ENCODE results near the gene LRRC4C. TPM values are rescaled to one million over a fixed set of nuclear protein-coding genes. Genes with fewer than 3 reads are reported as not detected.

LRRC4C gene
- polyA plus RNA-seq, 1 experiment: not detected

DNA sequence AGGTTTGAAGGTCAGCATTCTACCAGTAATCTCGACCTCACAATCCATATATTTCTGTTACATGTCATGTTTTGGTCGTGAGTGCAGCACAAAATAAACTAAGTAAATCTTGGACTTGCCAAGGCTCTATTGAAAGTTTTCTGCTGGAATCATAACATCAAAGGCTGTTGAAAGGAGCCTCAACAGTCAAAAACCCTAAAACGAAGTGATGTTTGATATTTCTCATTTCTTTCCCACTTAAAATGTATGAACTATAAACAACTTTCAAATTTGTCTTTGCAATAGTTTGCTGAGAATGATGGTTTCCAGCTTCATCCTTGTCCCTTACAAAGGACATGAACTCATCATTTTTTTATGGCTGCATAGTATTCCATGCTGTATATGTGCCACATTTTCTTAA, 1118.5 kb downstream of the LRRC4C start:
- Histone ChIP-seq H3K27me3 (ENCODE audit: control insufficient read depth, insufficient read depth, low read length) (no peaks in the 10 kb centered on the region), H3K4me3 (ENCODE audit: low read depth, low read length) (no peak overlapping the region), H3K36me3 (ENCODE audit: control insufficient read depth, insufficient read depth, low read length) (no peaks in the 10 kb centered on the region)
- ChIA-PET CTCF (no interaction called here), POLR2A (no interaction called here)
- no peak for DNase-seq (ENCODE audit: low read depth)
- TF ChIP-seq, protein P1, sequence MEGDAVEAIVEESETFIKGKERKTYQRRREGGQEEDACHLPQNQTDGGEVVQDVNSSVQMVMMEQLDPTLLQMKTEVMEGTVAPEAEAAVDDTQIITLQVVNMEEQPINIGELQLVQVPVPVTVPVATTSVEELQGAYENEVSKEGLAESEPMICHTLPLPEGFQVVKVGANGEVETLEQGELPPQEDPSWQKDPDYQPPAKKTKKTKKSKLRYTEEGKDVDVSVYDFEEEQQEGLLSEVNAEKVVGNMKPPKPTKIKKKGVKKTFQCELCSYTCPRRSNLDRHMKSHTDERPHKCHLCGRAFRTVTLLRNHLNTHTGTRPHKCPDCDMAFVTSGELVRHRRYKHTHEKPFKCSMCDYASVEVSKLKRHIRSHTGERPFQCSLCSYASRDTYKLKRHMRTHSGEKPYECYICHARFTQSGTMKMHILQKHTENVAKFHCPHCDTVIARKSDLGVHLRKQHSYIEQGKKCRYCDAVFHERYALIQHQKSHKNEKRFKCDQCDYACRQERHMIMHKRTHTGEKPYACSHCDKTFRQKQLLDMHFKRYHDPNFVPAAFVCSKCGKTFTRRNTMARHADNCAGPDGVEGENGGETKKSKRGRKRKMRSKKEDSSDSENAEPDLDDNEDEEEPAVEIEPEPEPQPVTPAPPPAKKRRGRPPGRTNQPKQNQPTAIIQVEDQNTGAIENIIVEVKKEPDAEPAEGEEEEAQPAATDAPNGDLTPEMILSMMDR (IDR thresholded peaks at IDR 0.05; ENCODE audit: insufficient read depth, low read depth, low read length): no peak

DNA sequence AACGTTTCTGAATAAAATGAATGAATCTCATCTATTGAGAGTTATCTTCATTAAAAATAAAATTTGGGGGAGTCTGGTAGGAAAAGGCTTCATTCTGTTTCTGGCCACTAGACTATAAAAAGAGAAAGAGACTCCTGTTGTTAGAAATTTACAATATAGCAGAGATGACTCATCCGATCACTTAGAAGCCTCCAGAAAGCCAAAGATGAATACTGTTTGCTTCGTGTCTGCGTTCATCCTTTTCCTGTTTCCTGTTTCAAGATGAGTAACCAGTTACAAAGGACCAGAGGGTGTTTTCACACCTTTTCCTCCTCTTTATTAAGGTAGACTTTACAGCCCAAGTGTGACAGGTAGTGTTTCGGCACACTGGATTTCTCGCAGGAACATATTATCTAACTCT, 1120.7 kb downstream of the LRRC4C start:
- POLR2A ChIA-PET: no interaction called here
- CTCF ChIA-PET: no interaction called here
- H3K36me3 ChIP-seq (ENCODE audit: control insufficient read depth, insufficient read depth, low read length): no peaks in the 10 kb centered on the region
- H3K4me3 ChIP-seq (ENCODE audit: low read depth, low read length): no peak overlapping the region
- TF ChIP-seq, protein P1 (IDR thresholded peaks at IDR 0.05; ENCODE audit: insufficient read depth, low read depth, low read length): no peak
- H3K27me3 ChIP-seq (ENCODE audit: control insufficient read depth, insufficient read depth, low read length): no peaks in the 10 kb centered on the region
- DNase-seq (ENCODE audit: low read depth): peak; percentile 31

DNA sequence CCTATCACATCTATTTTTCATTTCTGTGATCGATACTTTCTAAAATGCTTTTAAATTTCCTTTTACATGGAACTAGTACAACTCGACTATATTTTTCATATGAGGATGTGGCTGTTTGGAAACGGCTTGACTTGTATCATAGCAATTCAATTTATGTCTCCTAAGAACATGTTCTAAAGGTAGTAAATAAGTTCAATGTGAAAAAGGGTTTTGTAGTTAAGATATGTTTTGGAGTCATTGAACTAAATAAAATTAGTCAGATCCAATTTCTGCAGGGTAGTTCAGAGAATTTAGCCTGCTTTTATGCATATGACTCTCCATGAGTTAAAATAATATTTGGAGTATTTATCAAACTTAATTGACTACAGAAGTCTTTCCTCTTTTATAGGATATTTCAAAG, 1121.4 kb downstream of the LRRC4C start:
- no peak overlapping the region for H3K4me3 ChIP-seq (ENCODE audit: low read depth, low read length)
- H3K36me3 ChIP-seq (ENCODE audit: control insufficient read depth, insufficient read depth, low read length): no peaks in the 10 kb centered on the region
- ChIA-PET POLR2A (no interaction called here), CTCF (no interaction called here)
- H3K27me3 ChIP-seq (ENCODE audit: control insufficient read depth, insufficient read depth, low read length): no peaks in the 10 kb centered on the region
- no peak for DNase-seq (ENCODE audit: low read depth)
- TF ChIP-seq, protein P1 (IDR thresholded peaks at IDR 0.05; ENCODE audit: insufficient read depth, low read depth, low read length): no peak

DNA sequence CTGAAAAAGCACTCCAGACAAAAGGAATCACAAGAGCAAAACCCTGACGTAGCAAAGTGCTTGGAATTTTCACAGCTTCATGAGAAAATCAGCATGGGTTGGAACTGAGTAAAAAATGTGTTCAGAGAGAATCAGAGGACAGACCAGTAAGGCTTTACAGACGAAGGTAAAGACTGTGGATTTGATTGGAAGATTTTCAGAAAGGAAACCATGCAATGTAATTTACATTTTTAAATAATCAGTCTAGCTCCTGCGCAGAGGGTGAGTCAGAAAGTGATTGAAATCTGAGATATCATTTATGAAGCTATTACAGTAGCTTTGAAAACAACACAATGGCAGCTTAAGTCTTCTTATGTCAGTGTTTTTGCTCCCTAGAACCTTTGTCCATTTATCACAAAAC, 1122.3 kb downstream of the LRRC4C start:
- DNase-seq (ENCODE audit: low read depth): no peak
- TF ChIP-seq, protein P1 (IDR thresholded peaks at IDR 0.05; ENCODE audit: insufficient read depth, low read depth, low read length): no peak

DNA sequence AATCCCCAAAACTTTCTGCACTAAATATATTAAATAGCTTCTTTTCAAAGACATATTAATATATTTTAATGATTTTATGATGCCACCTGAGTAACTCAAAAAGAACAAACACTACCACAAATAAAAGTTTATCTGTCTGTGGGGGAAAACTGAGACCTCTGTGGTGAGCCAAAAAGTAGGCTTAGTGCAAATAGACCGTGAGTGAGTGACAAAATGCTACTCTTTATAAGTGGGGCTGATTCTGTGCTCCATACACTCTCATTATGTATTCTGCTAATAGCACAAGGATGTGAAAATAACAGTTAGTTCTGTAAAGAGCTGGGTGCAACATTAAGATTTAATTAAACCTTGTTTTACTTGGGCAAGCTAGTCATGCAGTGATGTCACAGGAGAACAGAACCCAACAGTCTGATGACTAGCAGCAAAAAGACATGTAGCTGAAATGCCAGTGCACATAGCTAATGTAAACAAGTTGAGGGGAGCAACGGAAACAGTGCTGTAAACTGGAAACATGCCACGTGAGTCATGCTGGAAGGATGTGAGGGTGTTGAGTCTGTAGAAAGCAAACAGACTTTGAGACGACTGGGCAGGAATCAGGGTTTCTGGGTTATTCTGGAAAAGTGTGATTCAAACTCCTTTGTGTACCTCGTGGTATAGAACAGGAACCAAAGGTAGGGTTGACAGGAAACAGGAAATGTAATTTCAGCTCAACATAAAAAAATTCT, 1130.4 kb downstream of the LRRC4C start:
- Histone ChIP-seq H3K27me3 (ENCODE audit: control insufficient read depth, insufficient read depth, low read length) (no peaks in the 10 kb centered on the region), H3K4me3 (ENCODE audit: low read depth, low read length) (no peak overlapping the region), H3K36me3 (ENCODE audit: control insufficient read depth, insufficient read depth, low read length) (no peaks in the 10 kb centered on the region)
- peak; percentile 99 for DNase-seq (ENCODE audit: low read depth)
- CTCF ChIA-PET: interaction anchor here (0.9 kb wide), 1 partner anchor 19 kb away, joined by 3 read pairs; no protein-coding TSS in a partner anchor
- TF ChIP-seq, protein P1 (IDR thresholded peaks at IDR 0.05; ENCODE audit: insufficient read depth, low read depth, low read length): no peak
- POLR2A ChIA-PET: no interaction called here

More for the DNA sequence above, 1122.3 kb downstream of the LRRC4C start:
- no peak overlapping the region for H3K4me3 ChIP-seq (ENCODE audit: low read depth, low read length)
- H3K27me3 ChIP-seq (ENCODE audit: control insufficient read depth, insufficient read depth, low read length): no peaks in the 10 kb centered on the region
- POLR2A ChIA-PET: no interaction called here
- H3K36me3 ChIP-seq (ENCODE audit: control insufficient read depth, insufficient read depth, low read length): no peaks in the 10 kb centered on the region
- CTCF ChIA-PET: no interaction called here

Measured in BJ (cell line).